ENCODE data around the gene PIK3CB. TPM values are rescaled to one million over a fixed set of nuclear protein-coding genes. Genes with fewer than 3 reads are reported as not detected.
A peak's percentile ranks its signal among the peaks of the same experiment; 100 is the strongest.
"Not testable (repeated sequence)": the region's sequence is repeated elsewhere in the genome, so short reads cannot be mapped to it uniquely, and the experiment has no call there.

PIK3CB gene
- total RNA-seq, 6 experiments from 2014 or later: 12.6 to 18.3 (median 15.8) TPM

DNA sequence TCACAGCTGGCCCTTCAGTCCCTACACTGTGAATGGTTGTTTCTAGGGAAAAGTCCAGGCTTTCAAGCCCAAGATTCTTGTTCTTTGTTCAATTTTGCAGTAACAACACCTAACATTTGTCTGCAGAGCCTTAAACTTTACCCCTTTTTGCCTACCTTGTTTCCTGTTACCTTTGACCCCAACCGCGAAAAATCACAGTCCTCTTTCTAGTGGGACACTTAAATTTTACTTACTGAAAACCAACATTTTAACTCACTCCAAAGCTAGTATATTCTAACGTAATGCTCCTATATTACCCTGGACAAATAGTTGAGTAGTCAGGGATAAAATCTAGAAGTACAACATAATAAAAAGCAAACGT, 649 bp upstream of the PIK3CB start:
- H3K27me3 Mint-ChIP-seq (ENCODE audit: insufficient read depth): no peaks in the 10 kb centered on the region; the same call in none of the 2 replicates
- H3K4me3 Mint-ChIP-seq: peak overlapping the region; percentile 90
- H3K36me3 Mint-ChIP-seq (ENCODE audit: low read depth): peaks cover 7% of the 10 kb centered on the region; the same call in 1 of the 2 replicates
- peak overlapping the region; percentile 95 for H3K27ac Mint-ChIP-seq
- no peaks in the 10 kb centered on the region for H3K9me3 Mint-ChIP-seq
- DNase-seq: no peak
- peaks cover 17% of the 10 kb centered on the region for H3K4me1 Mint-ChIP-seq (ENCODE audit: low read depth)
- TF ChIP-seq, protein P1, sequence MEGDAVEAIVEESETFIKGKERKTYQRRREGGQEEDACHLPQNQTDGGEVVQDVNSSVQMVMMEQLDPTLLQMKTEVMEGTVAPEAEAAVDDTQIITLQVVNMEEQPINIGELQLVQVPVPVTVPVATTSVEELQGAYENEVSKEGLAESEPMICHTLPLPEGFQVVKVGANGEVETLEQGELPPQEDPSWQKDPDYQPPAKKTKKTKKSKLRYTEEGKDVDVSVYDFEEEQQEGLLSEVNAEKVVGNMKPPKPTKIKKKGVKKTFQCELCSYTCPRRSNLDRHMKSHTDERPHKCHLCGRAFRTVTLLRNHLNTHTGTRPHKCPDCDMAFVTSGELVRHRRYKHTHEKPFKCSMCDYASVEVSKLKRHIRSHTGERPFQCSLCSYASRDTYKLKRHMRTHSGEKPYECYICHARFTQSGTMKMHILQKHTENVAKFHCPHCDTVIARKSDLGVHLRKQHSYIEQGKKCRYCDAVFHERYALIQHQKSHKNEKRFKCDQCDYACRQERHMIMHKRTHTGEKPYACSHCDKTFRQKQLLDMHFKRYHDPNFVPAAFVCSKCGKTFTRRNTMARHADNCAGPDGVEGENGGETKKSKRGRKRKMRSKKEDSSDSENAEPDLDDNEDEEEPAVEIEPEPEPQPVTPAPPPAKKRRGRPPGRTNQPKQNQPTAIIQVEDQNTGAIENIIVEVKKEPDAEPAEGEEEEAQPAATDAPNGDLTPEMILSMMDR (IDR thresholded peaks at IDR 0.05): no peak

DNA sequence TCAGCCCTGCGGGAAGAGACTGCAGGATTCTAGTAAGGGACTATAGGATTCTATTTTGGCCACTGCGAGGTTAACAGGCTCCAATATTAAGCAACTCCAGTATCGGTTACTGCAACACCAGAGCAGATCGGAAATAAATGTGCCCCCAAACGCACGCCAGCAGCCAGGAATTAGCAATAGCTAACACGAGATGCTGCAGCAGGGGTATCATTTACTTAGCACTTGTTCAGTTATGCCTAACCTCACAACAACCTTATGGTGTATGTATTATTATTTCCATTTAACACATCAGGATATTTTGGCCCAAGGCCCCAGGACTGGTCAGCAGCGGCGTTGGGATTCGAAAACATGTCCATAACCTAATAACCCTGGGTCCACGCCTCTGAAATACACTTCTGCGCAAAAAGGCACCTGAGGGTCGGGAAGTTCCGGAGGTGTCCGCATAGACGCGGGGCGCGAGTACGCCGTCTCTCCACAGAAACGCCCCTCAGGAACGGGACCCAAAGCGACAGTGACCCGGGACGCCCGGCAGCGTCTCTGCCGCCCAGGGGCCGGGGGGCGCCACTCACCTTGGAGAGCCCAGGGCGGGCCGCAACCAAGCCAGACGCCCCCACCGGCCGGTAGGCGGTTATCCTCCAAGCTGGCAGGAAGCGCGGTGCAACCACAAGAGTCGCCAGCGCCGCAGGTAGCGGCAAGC, 681 bp downstream of the PIK3CB start:
- H3K4me3 Mint-ChIP-seq: peak overlapping the region; percentile 90

DNA sequence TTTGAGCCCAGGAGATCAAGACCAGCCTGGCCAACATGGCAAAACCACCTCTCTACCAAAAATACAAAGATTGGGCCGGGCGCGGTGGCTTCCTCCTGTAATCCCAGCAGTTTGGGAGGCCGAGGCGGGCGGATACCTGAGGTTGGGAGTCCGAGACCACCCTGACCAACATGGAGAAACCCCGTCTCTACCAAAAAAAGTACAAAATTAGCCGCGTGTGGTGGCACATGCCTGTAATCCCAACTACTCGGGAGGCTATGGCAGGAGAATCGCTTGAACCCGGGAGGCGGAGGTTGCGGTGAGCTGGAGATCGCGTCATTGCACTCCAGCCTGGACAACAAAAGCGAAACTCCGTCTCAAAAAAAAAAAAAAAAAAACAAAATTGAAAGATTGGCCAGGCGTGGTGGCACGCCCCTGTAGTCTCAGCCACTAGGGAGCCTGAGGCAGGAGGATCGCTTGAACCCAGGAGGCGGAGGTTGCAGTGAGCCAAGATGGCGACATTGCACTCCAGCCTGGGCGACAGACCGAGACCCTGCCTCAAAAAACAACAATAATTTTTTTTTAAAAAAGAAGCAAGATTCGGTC, 2.2 kb downstream of the PIK3CB start:
- H3K27me3 Mint-ChIP-seq (ENCODE audit: insufficient read depth); H3K27ac Mint-ChIP-seq: not testable (repeated sequence)

More for the DNA sequence above, 681 bp downstream of the PIK3CB start:
- no peak for DNase-seq
- Mint-ChIP-seq H3K27me3 (ENCODE audit: insufficient read depth) (no peaks in the 10 kb centered on the region; the same call in none of the 2 replicates), H3K9me3 (no peaks in the 10 kb centered on the region), H3K27ac (peak overlapping the region; percentile 57), H3K36me3 (ENCODE audit: low read depth) (peaks cover 11% of the 10 kb centered on the region), H3K4me1 (ENCODE audit: low read depth) (peaks cover 22% of the 10 kb centered on the region)
- TF ChIP-seq, protein P1 (IDR thresholded peaks at IDR 0.05): peak; percentile 67

DNA sequence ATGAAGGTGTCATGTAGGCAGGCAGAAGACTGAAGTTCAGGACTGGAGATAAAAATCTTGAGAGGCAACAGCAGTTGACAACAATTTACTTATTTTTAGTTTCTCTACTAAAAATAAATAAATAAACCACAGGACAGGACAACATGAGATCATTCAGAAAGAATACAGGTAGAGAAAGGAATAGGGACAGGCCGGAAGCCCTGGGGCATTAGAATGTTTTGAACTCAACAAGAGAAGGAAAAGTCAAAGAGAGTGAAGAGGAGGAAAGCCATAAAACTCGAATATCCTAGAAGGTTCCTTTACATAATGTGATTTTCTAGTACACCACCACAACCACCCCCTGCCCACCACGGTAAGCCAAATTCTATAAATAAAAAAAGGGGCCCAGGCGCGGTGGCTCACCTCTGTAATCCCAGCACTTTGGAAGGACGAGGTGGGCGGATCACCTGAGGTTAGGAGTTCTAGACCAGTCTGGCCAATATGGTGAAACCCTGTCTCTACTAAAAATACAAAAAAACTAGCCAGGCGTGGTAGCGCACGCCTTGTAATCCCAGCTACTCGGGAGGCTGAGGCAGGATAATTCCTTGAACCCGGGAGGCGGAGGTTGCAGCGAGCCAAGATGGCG, 4.7 kb downstream of the PIK3CB start:
- Mint-ChIP-seq H3K27me3 (ENCODE audit: insufficient read depth) (no peaks in the 10 kb centered on the region), H3K27ac (no peak overlapping the region), H3K36me3 (ENCODE audit: low read depth) (peaks cover 18% of the 10 kb centered on the region), H3K4me3 (no peak overlapping the region), H3K9me3 (no peaks in the 10 kb centered on the region), H3K4me1 (ENCODE audit: low read depth) (peaks cover 16% of the 10 kb centered on the region)
- TF ChIP-seq, protein P1 (IDR thresholded peaks at IDR 0.05): no peak
- no peak for DNase-seq

More for the DNA sequence above, 2.2 kb downstream of the PIK3CB start:
- H3K36me3 Mint-ChIP-seq (ENCODE audit: low read depth): peaks cover 12% of the 10 kb centered on the region
- H3K4me3 Mint-ChIP-seq, DNase-seq, H3K9me3 Mint-ChIP-seq: not testable (repeated sequence)
- peaks cover 23% of the 10 kb centered on the region for H3K4me1 Mint-ChIP-seq (ENCODE audit: low read depth)

DNA sequence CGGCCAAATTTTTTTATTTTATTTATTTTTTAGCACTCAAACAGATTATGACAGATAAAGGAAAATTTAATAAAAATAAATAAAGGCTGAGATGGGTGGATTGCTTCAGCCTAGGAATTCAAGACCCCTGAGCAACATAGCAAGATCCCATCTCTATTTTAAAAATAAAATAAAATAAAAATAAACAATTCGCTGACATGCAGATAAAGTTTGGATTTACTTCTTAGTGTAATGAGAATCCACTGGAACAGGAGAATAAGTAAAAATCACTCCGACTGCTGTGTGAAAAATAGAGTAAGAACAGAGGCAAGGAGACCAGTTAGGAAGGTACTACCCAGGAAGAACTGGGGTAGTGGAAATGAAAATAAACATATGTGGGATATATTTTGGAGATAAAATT, 5.6 kb downstream of the PIK3CB start:
- Mint-ChIP-seq H3K4me3 (no peak overlapping the region), H3K4me1 (ENCODE audit: low read depth) (peaks cover 20% of the 10 kb centered on the region), H3K9me3 (no peaks in the 10 kb centered on the region), H3K27me3 (ENCODE audit: insufficient read depth) (no peaks in the 10 kb centered on the region), H3K27ac (no peak overlapping the region), H3K36me3 (ENCODE audit: low read depth) (peaks cover 18% of the 10 kb centered on the region)
- no peak for DNase-seq
- TF ChIP-seq, protein P1 (IDR thresholded peaks at IDR 0.05): no peak

DNA sequence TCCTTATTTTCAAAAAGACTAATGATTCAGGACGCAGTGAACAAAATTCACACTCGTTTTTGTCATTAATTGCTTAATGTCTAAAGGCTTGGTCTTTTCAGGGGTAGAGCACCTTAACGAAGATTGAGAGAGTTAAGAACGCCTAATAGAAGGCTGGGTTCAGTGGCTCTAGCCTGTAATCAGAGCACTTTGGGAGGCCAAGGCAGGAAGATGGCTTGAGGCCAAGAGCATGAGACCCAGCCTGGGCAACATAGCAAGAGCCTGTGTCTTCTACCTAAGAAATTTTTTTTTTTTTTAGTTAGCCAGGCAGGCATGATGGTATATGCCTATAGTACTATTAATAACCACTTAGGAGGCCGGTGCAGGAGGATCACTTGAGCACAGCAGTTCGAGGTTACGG, 7.5 kb downstream of the PIK3CB start:
- no peaks in the 10 kb centered on the region for H3K27me3 Mint-ChIP-seq (ENCODE audit: insufficient read depth)
- H3K4me1 Mint-ChIP-seq (ENCODE audit: low read depth): peaks cover 20% of the 10 kb centered on the region
- H3K36me3 Mint-ChIP-seq (ENCODE audit: low read depth): peaks cover 11% of the 10 kb centered on the region
- H3K27ac Mint-ChIP-seq: no peak overlapping the region
- no peak for DNase-seq
- TF ChIP-seq, protein P1 (IDR thresholded peaks at IDR 0.05): no peak
- no peak overlapping the region for H3K4me3 Mint-ChIP-seq
- no peaks in the 10 kb centered on the region for H3K9me3 Mint-ChIP-seq

All from HFFc6 (cell line).